HG02981 (cell line): Measurements from ENCODE around the gene FASTK.

Experiments
- ATAC-seq: cut with Tn5 transposase; IDR thresholded peaks from one replicate; pipeline ENCODE4 v1.9.1; 2021; ENCODE audit warnings: mild to moderate bottlenecking, moderate library complexity; ENCODE audit not compliant: unreplicated experiment

FASTK gene

GRCh38 chr7:151068069-151068773, 12.4 kb downstream of the FASTK start:
- ATAC-seq: no peak

- ATAC-seq: no peak
These were observed 14.2 kb downstream of the FASTK start for GRCh38 chr7:151066273-151066974.

GRCh38 chr7:151065516-151065915, 15.1 kb downstream of the FASTK start:
- no peak for ATAC-seq

GRCh38 chr7:151064993-151065392, 15.6 kb downstream of the FASTK start:
- ATAC-seq: no peak

- no peak for ATAC-seq
These were observed 16.2 kb downstream of the FASTK start for GRCh38 chr7:151064454-151064853.

- no peak for ATAC-seq
These were observed 17.4 kb downstream of the FASTK start for GRCh38 chr7:151063212-151063561.

- ATAC-seq: no peak
These were observed 18.0 kb downstream of the FASTK start for GRCh38 chr7:151062399-151063211.

GRCh38 chr7:151062111-151062398, 18.6 kb downstream of the FASTK start:
- ATAC-seq: no peak

GRCh38 chr7:151061213-151062110, 19.1 kb downstream of the FASTK start:
- no peak for ATAC-seq

GRCh38 chr7:151060416-151061212, 20.0 kb downstream of the FASTK start:
- ATAC-seq: no peak

GRCh38 chr7:151060113-151060415, 20.5 kb downstream of the FASTK start:
- ATAC-seq: no peak

- ATAC-seq: peak; percentile 26
These were observed 21.1 kb downstream of the FASTK start, which contains the start of gene SLC4A2 for GRCh38 chr7:151059367-151060112. TSS of gene SLC4A2 (plus strand) at chr7:151059589. CDS start at chr7:151061988, 2,399 bp downstream.

- ATAC-seq: no peak
These were observed 21.7 kb downstream of the FASTK start for GRCh38 chr7:151058781-151059366.

- ATAC-seq: peak; percentile 90
These were observed 22.4 kb downstream of the FASTK start for GRCh38 chr7:151057989-151058780.

- peak; percentile 12 for ATAC-seq
These were observed 23.1 kb downstream of the FASTK start, which contains the start of gene CDK5 for GRCh38 chr7:151057506-151057988. TSS of gene CDK5 (minus strand) at chr7:151057897. CDS start at chr7:151057848, 49 bp downstream.

GRCh38 chr7:151056666-151057505, 23.7 kb downstream of the FASTK start:
- ATAC-seq: no peak

GRCh38 chr7:151056283-151056665, 24.3 kb downstream of the FASTK start:
- no peak for ATAC-seq
